Esophagus squamous epithelium (tissue), 5 donors: ENCODE results near the gene HNRNPDL. TPM values are rescaled to one million over a fixed set of nuclear protein-coding genes. Genes with fewer than 3 reads are reported as not detected.

Experiments
- DNase-seq: peaks from one replicate; lab custom pipeline; 2025; lab: John Stamatoyannopoulos, UW
- H3K27ac ChIP-seq, 4 donors: fragments of 200-600 bp; sonication (generic); one replicate each; pipeline ENCODE4 v1.5.1; 2016 to 2019; ENCODE audit warnings: mild to moderate bottlenecking in 1 of 4
- H3K27me3 ChIP-seq, 4 donors: fragments of 200-600 bp; sonication (generic); 1 replicate in 3 of 4; 2 replicates in 1 of 4; pipeline versions ENCODE4 v1.5.1 to v1.6.0; 2017 to 2021; ENCODE audit warnings: antibody characterized with exemption in 1 of 4
- H3K36me3 ChIP-seq, 3 donors: fragments of 200-600 bp; sonication (generic); one replicate each; pipeline ENCODE4 v1.5.1; 2016 to 2019
- H3K4me1 ChIP-seq, 3 donors: fragments of 200-600 bp; sonication (generic); one replicate each; pipeline ENCODE4 v1.5.1; 2017 to 2019
- H3K4me3 ChIP-seq, 4 donors: fragments of 200-600 bp; sonication (generic); 1 replicate in 3 of 4; 2 replicates in 1 of 4; pipeline ENCODE4 v1.5.1; 2016 to 2019; ENCODE audit warnings: mild to moderate bottlenecking in 2 of 4, moderate library complexity in 1 of 4
- H3K9me3 ChIP-seq, 3 donors: fragments of 200-600 bp; sonication (generic); one replicate each; pipeline ENCODE4 v1.5.1; 2016 to 2019
- POLR2A ChIP-seq, 4 donors: fragments of 450-650 bp; IDR thresholded peaks; one replicate each; pipeline ENCODE4 v1.6.1; 2017; ENCODE audit warnings: antibody characterized with exemption in 4 of 4, mild to moderate bottlenecking in 4 of 4, moderate library complexity in 3 of 4
- WGBS, 2 donors: methylation state at CpG; one replicate each; pipeline ENCODE4 v1.1.5; 2018; 5-methylcytosine and 5-hydroxymethylcytosine counted together
- intact Hi-C: fragments of 100-400 bp; cut with DNase I; formaldehyde crosslinking; loops from one replicate; pipeline ENCODE4 v1.15.0; 2022
- small RNA-seq, 4 donors: library from RNA; depleted of rRNA; stranded (forward); fragments of <200 nt; gene quantifications; one replicate each; pipeline ENCODE3, GENCODE V24; 2016
- total RNA-seq, 4 donors: library from RNA; depleted of rRNA; stranded (reverse); fragments of >200 nt; gene quantifications; one replicate each; pipeline ENCODE4 v1.1.0, GENCODE V29; 2016
- TF ChIP-seq, protein P1 (sequence below), 6 experiments: fragments of 450-650 bp in 4 of 6; fragments of 200-600 bp in 2 of 6; sonication (generic) in 2 of 6; IDR thresholded peaks; one replicate each; pipeline ENCODE4 v1.5.1; 2016 to 2019; ENCODE audit warnings: antibody characterized with exemption in 6 of 6, mild to moderate bottlenecking in 4 of 6, moderate library complexity in 4 of 6
- donor health status: DM: yes; HTN: yes; CAD: no.

Gene HNRNPDL
- total RNA-seq, 4 donors from 2014 or later, result 69.1 to 201 (median 133) TPM

- no peaks in the 10 kb centered on the region for H3K27me3 ChIP-seq
- H3K4me1 ChIP-seq, result peaks cover 21 to 51% (median 34%) of the 10 kb centered on the region in 3 donors
- no peaks in the 10 kb centered on the region for H3K9me3 ChIP-seq
- peaks cover 0 to 12% (median 0%) of the 10 kb centered on the region in 3 donors for H3K36me3 ChIP-seq
- 0 to 1% methylated on average over 39 to 43 of the region's 83 CpGs for WGBS, 2 donors
- intact Hi-C loops, result loop anchor here (2.0 kb wide), 1 partner anchor 55 kb away; no protein-coding TSS in a partner anchor
- TF ChIP-seq POLR2A (IDR thresholded peaks at IDR 0.05), result peak in 3 of 4 donors; percentile 22 to 90 (median 80)
- TF ChIP-seq, protein P1, sequence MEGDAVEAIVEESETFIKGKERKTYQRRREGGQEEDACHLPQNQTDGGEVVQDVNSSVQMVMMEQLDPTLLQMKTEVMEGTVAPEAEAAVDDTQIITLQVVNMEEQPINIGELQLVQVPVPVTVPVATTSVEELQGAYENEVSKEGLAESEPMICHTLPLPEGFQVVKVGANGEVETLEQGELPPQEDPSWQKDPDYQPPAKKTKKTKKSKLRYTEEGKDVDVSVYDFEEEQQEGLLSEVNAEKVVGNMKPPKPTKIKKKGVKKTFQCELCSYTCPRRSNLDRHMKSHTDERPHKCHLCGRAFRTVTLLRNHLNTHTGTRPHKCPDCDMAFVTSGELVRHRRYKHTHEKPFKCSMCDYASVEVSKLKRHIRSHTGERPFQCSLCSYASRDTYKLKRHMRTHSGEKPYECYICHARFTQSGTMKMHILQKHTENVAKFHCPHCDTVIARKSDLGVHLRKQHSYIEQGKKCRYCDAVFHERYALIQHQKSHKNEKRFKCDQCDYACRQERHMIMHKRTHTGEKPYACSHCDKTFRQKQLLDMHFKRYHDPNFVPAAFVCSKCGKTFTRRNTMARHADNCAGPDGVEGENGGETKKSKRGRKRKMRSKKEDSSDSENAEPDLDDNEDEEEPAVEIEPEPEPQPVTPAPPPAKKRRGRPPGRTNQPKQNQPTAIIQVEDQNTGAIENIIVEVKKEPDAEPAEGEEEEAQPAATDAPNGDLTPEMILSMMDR (IDR thresholded peaks at IDR 0.05), result peak in 2 of 6 experiments; percentile 5 to 27
- H3K27ac ChIP-seq, result peak within 1 kb of the TSS; percentile 99 to 100 (median 100)
- peak; percentile 94 for DNase-seq
- peak within 1 kb of the TSS; percentile 76 to 97 (median 90) for H3K4me3 ChIP-seq
Measured at GRCh38 chr4:82373816-82374625, 56.2 kb downstream of the HNRNPDL start, which contains the start of gene HNRNPD. HNRNPD (minus strand) TSS chr4:82373991; CDS start chr4:82373678, 313 bp downstream.

DNA sequence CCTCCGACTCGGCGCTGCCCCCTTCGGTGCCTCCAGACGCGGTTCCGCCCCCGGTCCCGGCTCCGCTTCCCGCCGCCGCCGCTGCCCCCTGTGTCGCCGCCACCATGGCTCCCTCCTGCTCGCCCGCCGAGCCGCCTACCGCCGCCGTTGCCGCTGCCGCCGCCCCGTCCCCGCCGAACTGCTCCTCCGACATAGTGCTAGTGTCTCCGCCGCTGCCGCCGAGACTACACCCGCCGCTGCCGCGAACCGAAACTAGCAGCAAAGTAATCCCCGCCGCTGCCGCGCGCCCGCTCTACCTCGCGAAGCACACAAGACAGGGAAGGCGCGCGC lies 56.8 kb downstream of the HNRNPDL start:
- peaks cover 21 to 57% (median 40%) of the 10 kb centered on the region in 3 donors for H3K4me1 ChIP-seq
- no peak for DNase-seq
- peak overlapping the region; percentile 76 to 97 (median 90) for H3K4me3 ChIP-seq
- H3K9me3 ChIP-seq, result no peaks in the 10 kb centered on the region
- H3K27me3 ChIP-seq, result no peaks in the 10 kb centered on the region
- TF ChIP-seq, protein P1 (IDR thresholded peaks at IDR 0.05), result peak in 1 of 6 experiments; percentile 6
- no peak for TF ChIP-seq POLR2A (IDR thresholded peaks at IDR 0.05)
- H3K27ac ChIP-seq, result peak overlapping the region; percentile 99 to 100 (median 100)
- intact Hi-C loops, result loop anchor here (2.0 kb wide), 1 partner anchor 55 kb away; no protein-coding TSS in a partner anchor
- 0% methylated on average over 13 to 16 of the region's 50 CpGs for WGBS, 2 donors
- peaks cover 0 to 18% (median 0%) of the 10 kb centered on the region in 3 donors for H3K36me3 ChIP-seq

Small RNA genes lying within 50 kb of the gene (small RNA-seq; reads per million reads assigned to genes)
- 0 to 0.21 (median 0.04) reads per million in 4 donors for gene RF00150

Other genes starting within 250 kb of the HNRNPDL start
- gene HNRNPD, start 56.5 kb downstream of the HNRNPDL start, total RNA-seq, result 100 to 1,000 TPM in 1 of 4 donors, 10 to 100 TPM in 3; 49.9 to 105 (median 71.0) TPM
- gene ENOPH1, start 128 bp upstream of the HNRNPDL start, total RNA-seq, result 10 to 100 TPM; 21.3 to 39.8 (median 29.9) TPM
- 1 to 10 TPM; 1.1 to 3.8 (median 2.8) TPM for gene TMEM150C, start 131.5 kb upstream of the HNRNPDL start, total RNA-seq